ENCODE data around the gene RBPMS2.

The RBPMS2 gene

GRCh38 chr15:64791401-64791800, 16.0 kb upstream of the RBPMS2 start:
- Histone ChIP-seq H3K27me3 (ENCODE audit: insufficient read depth, low read depth) (no peaks in the 10 kb centered on the region), H3K36me3 (ENCODE audit: insufficient read depth) (no peaks in the 10 kb centered on the region), H4K20me1 (ENCODE audit: insufficient read depth) (no peaks in the 10 kb centered on the region), H3K4me3 (IDR thresholded peaks at IDR 0.05; ENCODE audit: insufficient read depth, low read depth, low read length) (no peak overlapping the region), H3K27ac (no peak overlapping the region), H2AFZ (ENCODE audit: low read depth) (no peak overlapping the region), H3K79me2 (ENCODE audit: insufficient read depth, low read depth) (no peaks in the 10 kb centered on the region), H3K9ac (no peak overlapping the region), H3K4me1 (ENCODE audit: low read depth, poor library complexity, severe bottlenecking) (no peaks in the 10 kb centered on the region), H3K4me2 (no peak overlapping the region)
- TF ChIP-seq CTCF (conservative IDR thresholded peaks at IDR 0.05; ENCODE audit: low read depth, low read length): no peak

GRCh38 chr15:64783796-64784195, 8.4 kb upstream of the RBPMS2 start:
- no peak overlapping the region for H2AFZ ChIP-seq (ENCODE audit: low read depth)

GRCh38 chr15:64782751-64783150, 7.4 kb upstream of the RBPMS2 start:
- Histone ChIP-seq H3K27me3 (ENCODE audit: insufficient read depth, low read depth) (no peaks in the 10 kb centered on the region), H2AFZ (ENCODE audit: low read depth) (no peak overlapping the region), H3K4me1 (ENCODE audit: low read depth, poor library complexity, severe bottlenecking) (no peaks in the 10 kb centered on the region), H3K4me2 (no peak overlapping the region), H4K20me1 (ENCODE audit: insufficient read depth) (no peaks in the 10 kb centered on the region), H3K27ac (no peak overlapping the region), H3K36me3 (ENCODE audit: insufficient read depth) (no peaks in the 10 kb centered on the region), H3K9ac (no peak overlapping the region), H3K4me3 (IDR thresholded peaks at IDR 0.05; ENCODE audit: insufficient read depth, low read depth, low read length) (no peak overlapping the region), H3K79me2 (ENCODE audit: insufficient read depth, low read depth) (no peaks in the 10 kb centered on the region)
- no peak for TF ChIP-seq CTCF (conservative IDR thresholded peaks at IDR 0.05; ENCODE audit: low read depth, low read length)

More at GRCh38 chr15:64783796-64784195, 8.4 kb upstream of the RBPMS2 start:
- Histone ChIP-seq H3K36me3 (ENCODE audit: insufficient read depth) (no peaks in the 10 kb centered on the region), H3K4me2 (no peak overlapping the region), H3K4me1 (ENCODE audit: low read depth, poor library complexity, severe bottlenecking) (no peaks in the 10 kb centered on the region), H3K79me2 (ENCODE audit: insufficient read depth, low read depth) (no peaks in the 10 kb centered on the region), H3K9ac (no peak overlapping the region), H3K4me3 (IDR thresholded peaks at IDR 0.05; ENCODE audit: insufficient read depth, low read depth, low read length) (no peak overlapping the region), H4K20me1 (ENCODE audit: insufficient read depth) (no peaks in the 10 kb centered on the region), H3K27ac (no peak overlapping the region), H3K27me3 (ENCODE audit: insufficient read depth, low read depth) (no peaks in the 10 kb centered on the region)
- TF ChIP-seq CTCF (conservative IDR thresholded peaks at IDR 0.05; ENCODE audit: low read depth, low read length): no peak

GRCh38 chr15:64781299-64781698, 5.9 kb upstream of the RBPMS2 start:
- H2AFZ ChIP-seq (ENCODE audit: low read depth): no peak overlapping the region
- H4K20me1 ChIP-seq (ENCODE audit: insufficient read depth): no peaks in the 10 kb centered on the region
- no peak overlapping the region for H3K4me2 ChIP-seq
- H3K4me3 ChIP-seq (IDR thresholded peaks at IDR 0.05; ENCODE audit: insufficient read depth, low read depth, low read length): no peak overlapping the region
- H3K9ac ChIP-seq: no peak overlapping the region
- H3K27ac ChIP-seq: no peak overlapping the region
- no peaks in the 10 kb centered on the region for H3K4me1 ChIP-seq (ENCODE audit: low read depth, poor library complexity, severe bottlenecking)
- H3K79me2 ChIP-seq (ENCODE audit: insufficient read depth, low read depth): no peaks in the 10 kb centered on the region
- H3K36me3 ChIP-seq (ENCODE audit: insufficient read depth): no peaks in the 10 kb centered on the region
- no peaks in the 10 kb centered on the region for H3K27me3 ChIP-seq (ENCODE audit: insufficient read depth, low read depth)
- TF ChIP-seq CTCF (conservative IDR thresholded peaks at IDR 0.05; ENCODE audit: low read depth, low read length): no peak

Data from KMS-11 (cell line).